ENCODE data around the gene ACKR2.

ACKR2 gene

DNA sequence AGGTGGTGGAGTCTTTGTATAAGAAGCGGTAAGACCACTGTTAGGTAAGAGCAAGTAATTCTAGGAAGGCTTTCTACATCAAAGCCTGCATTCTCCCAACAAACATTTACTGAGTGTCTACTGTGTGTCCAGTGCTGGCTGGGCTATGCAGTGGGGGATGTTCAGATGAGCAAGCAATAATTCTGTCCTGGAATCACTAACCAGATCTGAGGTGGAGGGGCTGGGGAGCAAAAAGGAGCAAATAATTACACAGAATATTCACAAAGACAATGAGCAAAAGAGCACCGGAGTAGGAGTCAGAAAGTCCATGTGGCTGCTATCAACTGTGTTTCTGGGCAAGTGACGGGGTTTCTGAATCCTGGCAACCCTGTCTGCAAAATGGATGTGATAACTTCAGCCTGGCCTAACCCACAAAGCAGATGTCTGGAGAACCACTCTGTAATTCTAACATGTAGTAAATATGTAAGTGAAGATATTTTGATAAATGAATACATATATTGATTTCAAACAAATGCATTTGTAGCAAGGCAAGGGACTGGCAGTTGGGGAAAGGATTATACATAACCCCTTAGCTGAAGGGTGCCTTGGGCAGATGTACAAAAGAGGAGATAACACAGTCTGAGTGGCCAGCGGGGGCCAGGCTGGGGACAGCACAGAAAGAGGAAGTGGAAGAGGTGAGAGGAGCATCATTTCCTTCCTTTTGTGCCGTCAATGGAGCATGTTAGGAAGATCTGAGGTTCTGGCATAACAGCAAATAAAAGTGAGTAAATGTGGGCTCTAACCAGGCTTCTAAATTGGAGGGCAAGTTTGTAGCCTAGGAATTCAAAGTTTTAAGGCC is 37.7 kb downstream of the ACKR2 start:
- peak overlapping the region; percentile 1 to 19 for H3K4me3 Mint-ChIP-seq
- H3K36me3 Mint-ChIP-seq (ENCODE audit: insufficient read depth): no peaks in the 10 kb centered on the region
- peaks cover 0 to 7% of the 10 kb centered on the region in 2 donors for H3K27me3 Mint-ChIP-seq
- ATAC-seq (replicated peaks) (peak; percentile 64), DNase-seq (no peak)
- peaks cover 6 to 11% of the 10 kb centered on the region in 2 donors for H3K4me1 Mint-ChIP-seq (ENCODE audit: low read depth in 2 of 2)
- H3K27ac Mint-ChIP-seq: peak overlapping the region; percentile 15 to 35
- no peaks in the 10 kb centered on the region for H3K9me3 Mint-ChIP-seq

DNA sequence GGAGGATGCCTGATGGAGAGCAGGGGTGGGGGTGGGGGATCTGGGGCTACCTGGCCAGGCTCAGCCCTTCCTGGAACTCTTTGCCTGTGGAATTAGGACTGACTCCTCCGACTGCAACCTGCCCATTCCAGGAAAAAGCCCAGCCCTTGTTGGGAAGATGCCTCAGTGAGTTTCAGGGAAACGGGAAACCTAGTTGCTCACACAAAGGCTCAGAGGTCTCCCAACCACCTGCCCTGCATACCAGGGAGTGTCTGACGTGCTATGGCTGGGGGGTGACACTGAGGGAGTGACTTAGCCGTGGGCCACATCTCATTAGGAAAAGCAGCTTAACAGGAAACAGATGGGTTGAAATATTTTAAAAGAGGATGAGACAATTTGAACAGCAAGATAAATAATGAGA is 38.5 kb downstream of the ACKR2 start:
- Mint-ChIP-seq H3K4me3 (no peak overlapping the region), H3K36me3 (ENCODE audit: insufficient read depth) (no peaks in the 10 kb centered on the region), H3K27ac (peak overlapping the region; percentile 15 to 35), H3K27me3 (peaks cover 0 to 7% of the 10 kb centered on the region in 2 donors), H3K4me1 (ENCODE audit: low read depth in 2 of 2) (peaks cover 6 to 11% of the 10 kb centered on the region in 2 donors), H3K9me3 (no peaks in the 10 kb centered on the region)
- ATAC-seq (replicated peaks): no peak
- DNase-seq: no peak

DNA sequence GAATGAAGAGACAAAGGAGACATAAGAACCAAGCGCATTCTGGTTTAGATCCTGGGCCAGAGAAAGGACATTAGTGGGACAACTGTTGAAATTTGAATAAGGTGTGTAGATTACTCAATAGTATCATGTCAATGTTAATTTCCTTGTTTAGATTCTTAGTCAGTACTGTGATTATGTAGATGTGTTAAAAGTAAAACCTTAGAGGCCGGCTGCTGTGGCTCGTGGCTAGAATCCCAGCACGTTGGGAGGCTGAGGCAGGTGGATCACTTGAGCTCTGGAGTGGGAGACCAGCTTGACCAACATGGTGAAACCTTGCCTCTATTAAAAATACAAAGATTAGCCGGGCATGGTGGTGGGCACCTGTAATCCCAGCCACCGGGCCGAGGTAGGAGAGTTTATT is 39.8 kb downstream of the ACKR2 start:
- H3K4me3 Mint-ChIP-seq: no peak overlapping the region
- no peaks in the 10 kb centered on the region for H3K9me3 Mint-ChIP-seq
- H3K27me3 Mint-ChIP-seq: peaks cover 0 to 12% of the 10 kb centered on the region in 2 donors
- ATAC-seq (replicated peaks): no peak
- H3K4me1 Mint-ChIP-seq (ENCODE audit: low read depth in 2 of 2): peaks cover 6 to 11% of the 10 kb centered on the region in 2 donors
- H3K36me3 Mint-ChIP-seq (ENCODE audit: insufficient read depth): no peaks in the 10 kb centered on the region
- no peak for DNase-seq
- H3K27ac Mint-ChIP-seq: no peak overlapping the region

DNA sequence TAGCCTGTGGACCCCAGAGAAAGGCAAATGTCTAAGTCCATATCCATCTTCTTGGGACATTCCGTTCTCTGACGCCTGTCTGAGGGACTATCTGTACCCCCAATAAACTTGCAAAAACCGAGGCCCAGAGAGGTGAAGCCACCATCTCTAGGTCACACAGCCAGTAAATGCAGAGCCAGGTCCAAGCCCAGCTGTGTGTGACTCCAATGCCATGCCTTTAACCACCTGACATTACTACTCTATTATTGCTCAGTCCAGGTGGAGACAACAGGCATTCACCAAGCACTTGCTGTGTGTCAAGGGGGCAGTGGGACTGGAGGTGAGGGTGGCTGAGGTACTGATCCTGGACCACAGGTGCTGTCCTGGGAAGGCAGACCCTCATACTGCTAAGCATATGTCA is 41.0 kb downstream of the ACKR2 start:
- H3K36me3 Mint-ChIP-seq (ENCODE audit: insufficient read depth): no peaks in the 10 kb centered on the region
- peaks cover 3 to 21% of the 10 kb centered on the region in 2 donors for H3K27me3 Mint-ChIP-seq
- no peak for DNase-seq
- no peaks in the 10 kb centered on the region for H3K9me3 Mint-ChIP-seq
- no peak overlapping the region for H3K27ac Mint-ChIP-seq
- peaks cover 6 to 11% of the 10 kb centered on the region in 2 donors for H3K4me1 Mint-ChIP-seq (ENCODE audit: low read depth in 2 of 2)
- no peak overlapping the region for H3K4me3 Mint-ChIP-seq
- no peak for ATAC-seq (replicated peaks)

GRCh38 chr3:42851228-42851834 is 42.1 kb downstream of the ACKR2 start:
- no peaks in the 10 kb centered on the region for H3K9me3 Mint-ChIP-seq
- peaks cover 7 to 27% of the 10 kb centered on the region in 2 donors for H3K27me3 Mint-ChIP-seq
- no peaks in the 10 kb centered on the region for H3K36me3 Mint-ChIP-seq (ENCODE audit: insufficient read depth)
- H3K27ac Mint-ChIP-seq: no peak overlapping the region
- DNase-seq: no peak
- no peak overlapping the region for H3K4me3 Mint-ChIP-seq
- H3K4me1 Mint-ChIP-seq (ENCODE audit: low read depth in 2 of 2): peaks cover 6 to 11% of the 10 kb centered on the region in 2 donors
- no peak for ATAC-seq (replicated peaks)

DNA sequence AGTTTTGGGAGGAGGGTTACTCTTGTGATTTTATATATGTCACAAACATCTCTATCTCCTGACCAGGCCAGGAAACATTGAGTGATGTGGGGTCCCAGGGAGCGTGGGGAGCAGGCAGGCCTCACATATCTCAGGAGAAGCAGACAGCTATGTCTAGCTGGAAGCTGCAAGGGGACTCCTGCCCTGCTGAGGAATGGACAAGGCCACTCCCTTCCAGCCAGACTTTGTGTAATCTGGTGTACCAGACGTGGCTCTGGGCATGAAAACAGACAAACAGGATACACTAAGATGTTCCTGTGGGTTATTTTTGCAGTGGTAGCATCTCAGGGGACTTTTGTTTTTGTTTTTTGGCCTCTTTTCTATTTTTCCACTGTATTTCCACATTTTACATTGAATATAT is 43.2 kb downstream of the ACKR2 start:
- no peak for ATAC-seq (replicated peaks)
- Mint-ChIP-seq H3K36me3 (ENCODE audit: insufficient read depth) (no peaks in the 10 kb centered on the region), H3K4me1 (ENCODE audit: low read depth in 2 of 2) (peaks cover 0 to 1% of the 10 kb centered on the region in 2 donors), H3K27ac (no peak overlapping the region), H3K9me3 (no peaks in the 10 kb centered on the region), H3K27me3 (peaks cover 7 to 33% of the 10 kb centered on the region in 2 donors), H3K4me3 (no peak overlapping the region)
- DNase-seq: no peak

DNA sequence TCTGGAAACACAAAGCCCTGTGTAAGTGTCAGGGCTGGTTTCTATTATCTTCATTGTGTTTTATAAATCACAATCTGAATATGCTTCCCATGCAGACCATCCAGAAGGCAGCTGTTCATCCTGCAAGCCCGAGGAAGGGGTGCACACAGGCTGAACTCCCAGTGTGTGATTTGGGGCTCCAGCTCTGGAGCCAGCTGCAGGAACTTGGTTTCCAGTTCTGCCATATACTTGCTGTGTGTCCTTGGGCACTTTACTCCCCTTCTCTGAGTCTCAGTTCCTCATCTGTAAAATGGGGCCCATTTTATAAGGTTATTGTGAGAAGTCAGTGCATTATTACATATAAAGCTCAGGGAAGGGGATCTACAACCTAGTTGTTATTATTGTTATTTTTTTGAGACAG is 43.8 kb downstream of the ACKR2 start:
- ATAC-seq (replicated peaks): no peak
- no peaks in the 10 kb centered on the region for H3K9me3 Mint-ChIP-seq

GRCh38 chr3:42853739-42854302 is 44.6 kb downstream of the ACKR2 start:
- Mint-ChIP-seq H3K4me3 (no peak overlapping the region), H3K4me1 (ENCODE audit: low read depth in 2 of 2) (no peaks in the 10 kb centered on the region), H3K36me3 (ENCODE audit: insufficient read depth) (no peaks in the 10 kb centered on the region), H3K27ac (no peak overlapping the region), H3K9me3 (no peaks in the 10 kb centered on the region), H3K27me3 (peaks cover 12 to 41% of the 10 kb centered on the region in 2 donors)
- DNase-seq (no peak), ATAC-seq (replicated peaks) (no peak)

More for the DNA sequence above, 43.8 kb downstream of the ACKR2 start:
- Mint-ChIP-seq H3K4me1 (ENCODE audit: low read depth in 2 of 2) (no peaks in the 10 kb centered on the region), H3K4me3 (no peak overlapping the region), H3K36me3 (ENCODE audit: insufficient read depth) (no peaks in the 10 kb centered on the region), H3K27me3 (peaks cover 7 to 33% of the 10 kb centered on the region in 2 donors), H3K27ac (no peak overlapping the region)
- no peak for DNase-seq

GRCh38 chr3:42855219-42855546 is 45.9 kb downstream of the ACKR2 start:
- no peaks in the 10 kb centered on the region for H3K9me3 Mint-ChIP-seq
- H3K27me3 Mint-ChIP-seq: peaks cover 14 to 52% of the 10 kb centered on the region in 2 donors
- no peaks in the 10 kb centered on the region for H3K36me3 Mint-ChIP-seq (ENCODE audit: insufficient read depth)
- ATAC-seq (replicated peaks) (no peak), DNase-seq (no peak)
- H3K4me3 Mint-ChIP-seq: no peak overlapping the region
- no peak overlapping the region for H3K27ac Mint-ChIP-seq
- no peaks in the 10 kb centered on the region for H3K4me1 Mint-ChIP-seq (ENCODE audit: low read depth in 2 of 2)

DNA sequence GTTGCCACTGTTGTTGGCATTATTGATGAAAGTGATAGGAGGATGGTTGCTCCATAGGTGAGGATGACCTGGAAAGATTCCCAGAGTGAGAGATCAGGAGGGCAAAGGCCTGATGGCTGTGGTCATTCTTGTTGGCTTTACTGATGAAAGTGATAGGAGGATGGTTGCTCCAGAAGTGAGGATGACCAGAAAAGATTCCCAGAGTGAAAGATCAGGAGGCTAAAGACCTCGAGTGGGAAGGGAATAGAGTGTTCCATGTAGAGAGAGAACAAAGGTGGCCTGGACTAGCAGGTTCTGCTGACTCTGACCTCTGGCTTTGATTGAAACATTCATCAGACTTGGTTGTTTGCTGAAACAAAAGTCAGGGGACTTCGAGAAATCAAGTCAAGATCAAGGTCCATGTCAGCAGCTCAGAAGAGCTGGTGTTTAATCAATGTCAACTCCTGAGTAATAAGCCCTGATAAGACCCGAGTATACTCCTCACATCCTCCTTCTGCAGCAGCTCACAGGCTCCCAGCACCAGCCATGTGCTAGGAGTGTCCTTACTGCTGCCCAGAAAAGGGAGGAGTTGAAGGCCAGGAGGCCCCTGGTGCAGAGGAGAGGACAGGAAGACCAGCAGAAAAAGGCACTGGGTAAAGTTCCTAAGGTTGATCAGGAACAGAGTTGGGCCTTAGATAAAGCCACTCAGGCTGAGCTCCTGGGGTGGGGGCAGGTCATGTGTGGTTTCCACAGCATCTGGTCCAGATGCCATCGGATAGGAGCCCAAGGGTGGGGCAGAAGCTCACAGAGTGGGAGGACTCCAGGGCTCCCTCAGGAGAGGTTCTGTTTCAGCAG is 46.5 kb downstream of the ACKR2 start:
- H3K9me3 Mint-ChIP-seq: no peaks in the 10 kb centered on the region
- H3K27ac Mint-ChIP-seq: no peak overlapping the region

DNA sequence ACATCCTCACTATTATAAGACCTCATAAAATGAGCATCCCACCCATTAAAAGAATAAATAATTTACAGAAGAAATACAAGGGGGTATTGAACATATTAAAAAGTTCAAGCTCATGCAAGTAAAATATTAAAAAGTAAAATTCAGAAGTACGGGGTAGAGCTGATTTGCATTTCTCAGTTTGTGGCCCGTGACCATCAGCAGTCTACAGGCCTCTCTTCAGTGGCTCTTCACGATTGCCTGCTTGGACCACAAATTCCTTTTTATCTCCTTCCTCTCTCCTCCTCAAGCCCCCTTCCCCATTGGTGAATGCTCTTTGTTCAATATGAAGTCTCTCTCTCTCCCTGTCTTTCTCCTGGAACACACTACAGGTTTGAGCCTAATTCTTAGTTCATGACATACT is 47.3 kb downstream of the ACKR2 start:
- no peak overlapping the region for H3K27ac Mint-ChIP-seq
- H3K4me1 Mint-ChIP-seq (ENCODE audit: low read depth in 2 of 2): no peaks in the 10 kb centered on the region
- ATAC-seq (replicated peaks): no peak
- peaks cover 22 to 53% of the 10 kb centered on the region in 2 donors for H3K27me3 Mint-ChIP-seq
- no peaks in the 10 kb centered on the region for H3K36me3 Mint-ChIP-seq (ENCODE audit: insufficient read depth)
- H3K9me3 Mint-ChIP-seq: no peaks in the 10 kb centered on the region
- H3K4me3 Mint-ChIP-seq: no peak overlapping the region
- DNase-seq: no peak

More for the DNA sequence above, 46.5 kb downstream of the ACKR2 start:
- Mint-ChIP-seq H3K36me3 (ENCODE audit: insufficient read depth) (no peaks in the 10 kb centered on the region), H3K4me3 (no peak overlapping the region), H3K4me1 (ENCODE audit: low read depth in 2 of 2) (no peaks in the 10 kb centered on the region), H3K27me3 (peaks cover 18 to 47% of the 10 kb centered on the region in 2 donors)
- DNase-seq (no peak), ATAC-seq (replicated peaks) (no peak)

- no peaks in the 10 kb centered on the region for H3K36me3 Mint-ChIP-seq (ENCODE audit: insufficient read depth)
- DNase-seq: no peak
Observed at GRCh38 chr3:42864321-42864950, 55.2 kb downstream of the ACKR2 start.

GRCh38 chr3:42865256-42865655 is 56.0 kb downstream of the ACKR2 start:
- no peaks in the 10 kb centered on the region for H3K9me3 Mint-ChIP-seq
- no peak overlapping the region for H3K4me3 Mint-ChIP-seq
- H3K27ac Mint-ChIP-seq: no peak overlapping the region
- peaks cover 8 to 17% of the 10 kb centered on the region in 2 donors for H3K27me3 Mint-ChIP-seq
- DNase-seq (no peak), ATAC-seq (replicated peaks) (no peak)
- no peaks in the 10 kb centered on the region for H3K36me3 Mint-ChIP-seq (ENCODE audit: insufficient read depth)
- no peaks in the 10 kb centered on the region for H3K4me1 Mint-ChIP-seq (ENCODE audit: low read depth in 2 of 2)

More at GRCh38 chr3:42864321-42864950, 55.2 kb downstream of the ACKR2 start:
- Mint-ChIP-seq H3K4me1 (ENCODE audit: low read depth in 2 of 2) (no peaks in the 10 kb centered on the region), H3K4me3 (no peak overlapping the region), H3K27me3 (peaks cover 8 to 21% of the 10 kb centered on the region in 2 donors), H3K27ac (no peak overlapping the region), H3K9me3 (no peaks in the 10 kb centered on the region)
- no peak for ATAC-seq (replicated peaks)
